Right kidney (tissue), 1 donor: ENCODE measurements around the gene RBM43.
"Not testable (repeated sequence)": the region's sequence is repeated elsewhere in the genome, so short reads cannot be mapped to it uniquely, and the experiment has no call there.

ENCODE experiments used
- DNase-seq: peaks from one replicate; pipeline ENCODE4 v3.0.0-alpha.2; 2016

RBM43 gene

GRCh38 chr2:151269798-151270568 is 8.3 kb upstream of the RBM43 start:
- no peak for DNase-seq

GRCh38 chr2:151268085-151268484 is 6.4 kb upstream of the RBM43 start:
- no peak for DNase-seq

- DNase-seq: no peak
These were observed 5.9 kb upstream of the RBM43 start for GRCh38 chr2:151267537-151267936.

GRCh38 chr2:151265991-151266390 is 4.3 kb upstream of the RBM43 start:
- DNase-seq: no peak

- no peak for DNase-seq
These were observed 2.6 kb upstream of the RBM43 start for GRCh38 chr2:151264157-151264825.

- no peak for DNase-seq
These were observed 966 bp upstream of the RBM43 start for GRCh38 chr2:151262629-151263028.

- DNase-seq: no peak
These were observed 271 bp upstream of the RBM43 start for GRCh38 chr2:151261977-151262291.

GRCh38 chr2:151260573-151261230 is 961 bp downstream of the RBM43 start:
- DNase-seq: no peak

- no peak for DNase-seq
These were observed 3.5 kb downstream of the RBM43 start for GRCh38 chr2:151258121-151258520.

- no peak for DNase-seq
These were observed 9.0 kb downstream of the RBM43 start for GRCh38 chr2:151252646-151253045.

- DNase-seq: no peak
These were observed 10.7 kb downstream of the RBM43 start for GRCh38 chr2:151251012-151251411.

GRCh38 chr2:151247432-151247831 is 14.2 kb downstream of the RBM43 start:
- no peak for DNase-seq

- no peak for DNase-seq
These were observed 15.5 kb downstream of the RBM43 start for GRCh38 chr2:151246152-151246551.

- no peak for DNase-seq
These were observed 18.2 kb downstream of the RBM43 start for GRCh38 chr2:151243468-151243867.

- DNase-seq: no peak
These were observed 20.4 kb downstream of the RBM43 start for GRCh38 chr2:151241224-151241623.

GRCh38 chr2:151240433-151240832 is 21.2 kb downstream of the RBM43 start:
- no peak for DNase-seq

GRCh38 chr2:151239624-151240023 is 22.0 kb downstream of the RBM43 start:
- no peak for DNase-seq

GRCh38 chr2:151238527-151239487 is 22.9 kb downstream of the RBM43 start:
- DNase-seq: peak; percentile 33

GRCh38 chr2:151237422-151238025 is 24.1 kb downstream of the RBM43 start:
- DNase-seq: no peak

- not testable (repeated sequence) for DNase-seq
These were observed 27.9 kb downstream of the RBM43 start for GRCh38 chr2:151233760-151234159.

- DNase-seq: not testable (repeated sequence)
These were observed 28.4 kb downstream of the RBM43 start for GRCh38 chr2:151233288-151233687.

- DNase-seq: no peak
These were observed 31.0 kb downstream of the RBM43 start for GRCh38 chr2:151230627-151231140.
